GM15510 (cell line): ENCODE results near the gene ELAVL2.

Experiments
- POLR2A ChIP-seq: IDR thresholded peaks from 3 replicates; pipeline ENCODE4 v1.6.1; 2011; ENCODE audit warnings: borderline replicate concordance; ENCODE audit not compliant: insufficient read length; ENCODE audit errors: extremely low read depth

ELAVL2 gene

GRCh38 chr9:23826120-23826629 is at the start of gene ELAVL2:
TSS of gene ELAVL2 (minus strand) at chr9:23826240. CDS start at chr9:23762234, 64,006 bp downstream.
- no peak for TF ChIP-seq POLR2A

GRCh38 chr9:23858234-23858633 is 32.2 kb upstream of the ELAVL2 start:
- no peak for TF ChIP-seq POLR2A

- no peak for TF ChIP-seq POLR2A
These were observed 30.0 kb upstream of the ELAVL2 start for GRCh38 chr9:23855873-23856604.

GRCh38 chr9:23850690-23851629 is 24.9 kb upstream of the ELAVL2 start:
- TF ChIP-seq POLR2A: no peak

GRCh38 chr9:23850242-23850689 is 24.2 kb upstream of the ELAVL2 start:
- no peak for TF ChIP-seq POLR2A

GRCh38 chr9:23849379-23850035 is 23.5 kb upstream of the ELAVL2 start:
- no peak for TF ChIP-seq POLR2A

- TF ChIP-seq POLR2A: no peak
These were observed 16.6 kb upstream of the ELAVL2 start for GRCh38 chr9:23842565-23843129.

GRCh38 chr9:23841304-23841703 is 15.3 kb upstream of the ELAVL2 start:
- TF ChIP-seq POLR2A: no peak

- TF ChIP-seq POLR2A: no peak
These were observed 11.0 kb upstream of the ELAVL2 start for GRCh38 chr9:23837038-23837437.

- TF ChIP-seq POLR2A: no peak
These were observed 5.1 kb upstream of the ELAVL2 start for GRCh38 chr9:23830929-23831730.

- TF ChIP-seq POLR2A: no peak
These were observed 4.4 kb upstream of the ELAVL2 start for GRCh38 chr9:23830476-23830805.

- no peak for TF ChIP-seq POLR2A
These were observed 3.8 kb upstream of the ELAVL2 start for GRCh38 chr9:23829580-23830475.

- no peak for TF ChIP-seq POLR2A
These were observed 340 bp downstream of the ELAVL2 start for GRCh38 chr9:23825700-23826099.
